NCI-H2227 (cell line): ENCODE results near the gene DLG5.

Experiments
- DNase-seq: peaks from one replicate; lab custom pipeline; 2025; ENCODE audit not compliant: unreplicated experiment; lab: John Stamatoyannopoulos, UW

DLG5 gene, protein sequence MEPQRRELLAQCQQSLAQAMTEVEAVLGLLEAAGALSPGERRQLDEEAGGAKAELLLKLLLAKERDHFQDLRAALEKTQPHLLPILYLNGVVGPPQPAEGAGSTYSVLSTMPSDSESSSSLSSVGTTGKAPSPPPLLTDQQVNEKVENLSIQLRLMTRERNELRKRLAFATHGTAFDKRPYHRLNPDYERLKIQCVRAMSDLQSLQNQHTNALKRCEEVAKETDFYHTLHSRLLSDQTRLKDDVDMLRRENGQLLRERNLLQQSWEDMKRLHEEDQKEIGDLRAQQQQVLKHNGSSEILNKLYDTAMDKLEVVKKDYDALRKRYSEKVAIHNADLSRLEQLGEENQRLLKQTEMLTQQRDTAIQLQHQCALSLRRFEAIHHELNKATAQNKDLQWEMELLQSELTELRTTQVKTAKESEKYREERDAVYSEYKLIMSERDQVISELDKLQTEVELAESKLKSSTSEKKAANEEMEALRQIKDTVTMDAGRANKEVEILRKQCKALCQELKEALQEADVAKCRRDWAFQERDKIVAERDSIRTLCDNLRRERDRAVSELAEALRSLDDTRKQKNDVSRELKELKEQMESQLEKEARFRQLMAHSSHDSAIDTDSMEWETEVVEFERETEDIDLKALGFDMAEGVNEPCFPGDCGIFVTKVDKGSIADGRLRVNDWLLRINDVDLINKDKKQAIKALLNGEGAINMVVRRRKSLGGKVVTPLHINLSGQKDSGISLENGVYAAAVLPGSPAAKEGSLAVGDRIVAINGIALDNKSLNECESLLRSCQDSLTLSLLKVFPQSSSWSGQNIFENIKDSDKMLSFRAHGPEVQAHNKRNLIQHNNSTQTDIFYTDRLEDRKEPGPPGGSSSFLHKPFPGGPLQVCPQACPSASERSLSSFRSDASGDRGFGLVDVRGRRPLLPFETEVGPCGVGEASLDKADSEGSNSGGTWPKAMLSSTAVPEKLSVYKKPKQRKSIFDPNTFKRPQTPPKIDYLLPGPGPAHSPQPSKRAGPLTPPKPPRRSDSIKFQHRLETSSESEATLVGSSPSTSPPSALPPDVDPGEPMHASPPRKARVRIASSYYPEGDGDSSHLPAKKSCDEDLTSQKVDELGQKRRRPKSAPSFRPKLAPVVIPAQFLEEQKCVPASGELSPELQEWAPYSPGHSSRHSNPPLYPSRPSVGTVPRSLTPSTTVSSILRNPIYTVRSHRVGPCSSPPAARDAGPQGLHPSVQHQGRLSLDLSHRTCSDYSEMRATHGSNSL (N-terminal part only)

DNA sequence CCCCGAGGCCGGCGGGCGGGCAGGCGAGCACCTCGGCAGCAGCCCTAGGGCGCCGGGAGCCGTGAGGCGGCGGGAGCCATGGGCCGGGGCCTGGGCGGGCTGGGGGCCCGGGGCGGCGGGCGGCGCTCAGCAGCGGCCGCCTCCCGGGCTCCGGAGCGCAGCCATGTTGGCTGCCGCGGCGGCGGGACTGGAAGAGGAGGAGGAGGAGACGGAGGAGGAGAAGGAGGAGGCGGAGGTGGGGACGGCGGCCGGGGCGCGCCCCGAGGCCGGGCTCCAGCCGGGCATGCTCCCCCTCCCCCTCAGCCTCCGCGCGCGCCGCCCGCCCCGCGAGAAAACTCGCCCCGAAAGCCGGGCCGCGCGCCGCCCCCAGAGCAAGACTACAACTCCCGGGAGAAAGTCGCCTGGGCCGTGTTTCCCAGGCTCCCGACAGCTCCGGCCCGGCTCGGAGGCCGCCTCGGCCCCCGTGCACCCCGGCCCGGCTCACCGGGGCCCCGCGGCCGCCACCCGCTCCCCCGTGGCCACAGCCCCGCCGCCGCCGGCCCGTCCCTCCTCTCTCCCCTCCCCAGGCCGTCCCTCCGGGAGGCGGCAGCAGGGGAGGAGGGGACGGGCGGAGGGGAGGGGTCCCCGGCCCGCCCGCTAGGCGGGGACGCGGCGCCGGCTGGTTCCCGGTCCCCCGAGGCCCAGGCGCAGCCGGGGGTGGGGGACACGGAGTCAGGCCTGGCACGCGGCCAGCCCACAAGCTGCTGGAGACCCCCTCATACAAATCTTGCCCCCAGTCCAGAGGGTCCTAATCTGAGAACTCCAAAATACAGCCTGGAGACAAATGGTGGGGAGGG, at the start of gene DLG5:
TSS of gene DLG5 (minus strand) at position 190 of the 836 bp plus-strand sequence. CDS start 235 bp downstream, outside the sequence.
- DNase-seq = peak; percentile 49

DNA sequence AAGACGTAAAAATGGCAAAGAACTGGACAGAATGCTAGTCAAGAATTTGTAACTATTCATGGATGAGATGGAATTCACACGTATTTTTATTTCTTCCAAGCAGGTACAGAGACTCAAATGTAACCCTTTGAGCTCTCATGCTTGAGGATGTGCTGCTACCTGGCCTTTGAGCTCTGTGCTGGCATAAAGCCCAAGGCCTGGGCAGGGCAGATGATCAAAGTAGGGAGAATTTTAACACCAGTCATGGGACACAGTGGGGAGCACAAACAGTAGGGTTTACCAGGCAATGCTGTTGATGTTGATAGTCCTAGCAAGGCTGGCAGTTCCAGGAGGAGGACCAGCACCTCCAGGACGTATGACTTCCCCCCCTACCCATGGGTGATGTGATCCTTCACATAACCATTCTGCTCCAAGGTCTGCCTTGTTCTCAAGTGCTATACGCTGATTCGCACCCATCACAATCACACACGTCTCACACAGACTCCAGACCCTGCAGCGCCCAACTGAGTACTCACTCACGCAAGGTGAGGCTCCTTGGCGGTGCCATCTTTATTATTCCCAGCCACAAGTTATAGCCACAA, 48.6 kb upstream of the DLG5 start:
- no peak for DNase-seq

DNA sequence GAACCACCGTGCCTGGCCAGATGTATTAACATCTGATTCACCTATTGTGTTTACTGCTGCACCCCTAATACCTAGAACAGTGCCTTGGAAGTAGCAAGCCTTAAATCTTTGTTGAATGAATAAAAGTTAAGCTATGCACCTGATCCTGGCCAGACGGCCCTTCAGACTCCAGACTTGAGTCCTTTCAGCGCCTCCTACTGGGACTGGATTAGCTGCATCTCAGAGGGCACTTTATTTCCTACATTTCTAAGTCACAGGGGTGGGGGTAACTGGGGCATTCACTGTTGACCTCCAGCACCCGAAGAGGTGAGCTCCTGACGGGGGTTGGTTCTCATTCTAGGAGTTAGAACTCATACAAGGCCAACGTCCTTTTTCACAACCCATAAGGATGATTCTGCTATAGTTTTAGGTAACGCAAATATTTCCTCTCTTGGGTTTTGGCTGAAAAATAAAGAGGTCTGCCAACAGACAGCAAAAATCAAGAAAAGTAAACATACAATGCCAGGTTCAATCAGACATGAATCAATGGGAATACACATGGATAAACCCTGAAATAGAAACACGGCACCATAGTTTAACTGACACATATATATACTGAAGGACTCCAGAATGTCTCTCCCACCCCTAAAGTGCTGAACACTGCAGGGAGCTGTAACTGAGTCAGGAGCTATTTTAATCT, 48.0 kb upstream of the DLG5 start:
- no peak for DNase-seq

DNA sequence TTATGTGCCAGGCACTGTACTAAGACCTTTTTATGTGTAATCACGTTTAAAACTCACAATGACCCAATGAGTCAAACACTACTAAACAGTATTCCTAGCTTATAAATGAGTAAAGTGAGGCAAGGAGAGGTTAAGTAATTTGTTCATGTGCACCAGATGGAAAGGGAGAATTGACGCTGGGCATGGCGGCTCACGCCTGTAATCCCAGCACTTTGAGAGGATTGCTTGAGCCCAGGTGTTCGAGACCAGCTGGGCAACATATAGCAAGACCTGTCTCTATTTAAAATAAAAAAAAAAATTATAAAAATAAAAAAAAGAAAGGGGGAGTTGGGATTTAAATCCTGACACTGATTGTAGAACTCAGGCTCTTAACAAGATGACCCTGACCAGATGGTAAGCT, 46.7 kb upstream of the DLG5 start:
- DNase-seq = no peak

DNA sequence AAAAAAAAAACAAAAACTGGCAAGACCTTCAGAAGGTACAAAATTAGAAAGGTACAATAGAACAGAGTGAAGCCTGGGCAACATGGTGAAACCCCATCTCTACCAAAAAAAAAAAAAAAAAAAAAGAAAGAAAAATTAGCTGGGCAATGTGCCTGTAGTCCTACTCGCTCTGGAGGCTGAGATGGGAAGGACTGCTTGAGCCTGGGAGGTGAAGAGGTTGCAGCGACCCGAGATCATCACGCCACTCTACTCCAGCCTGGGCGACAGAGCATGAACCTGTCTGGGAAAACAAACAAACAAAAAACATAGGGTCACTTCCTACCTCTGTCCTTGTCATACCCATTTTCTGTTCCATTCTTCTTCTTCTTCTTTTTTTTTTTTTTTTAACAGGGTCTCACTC, 45.6 kb upstream of the DLG5 start:
- no peak for DNase-seq

DNA sequence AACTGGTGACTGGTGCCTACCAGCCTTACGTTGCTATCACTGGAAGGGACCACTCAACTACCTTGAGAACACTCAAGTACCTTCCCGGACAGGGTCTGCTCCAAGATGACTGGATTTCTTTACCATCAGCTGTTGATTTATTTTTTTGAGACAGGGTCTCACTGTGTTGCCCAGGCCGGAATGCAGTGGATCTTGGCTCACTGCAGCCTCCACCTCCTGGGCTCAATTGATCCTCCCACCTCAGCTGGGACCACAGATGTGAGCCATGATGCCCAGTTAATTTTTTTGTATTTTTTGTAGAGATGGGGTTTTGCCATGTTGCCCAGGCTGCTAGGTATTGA, 45.2 kb upstream of the DLG5 start:
- no peak for DNase-seq

DNA sequence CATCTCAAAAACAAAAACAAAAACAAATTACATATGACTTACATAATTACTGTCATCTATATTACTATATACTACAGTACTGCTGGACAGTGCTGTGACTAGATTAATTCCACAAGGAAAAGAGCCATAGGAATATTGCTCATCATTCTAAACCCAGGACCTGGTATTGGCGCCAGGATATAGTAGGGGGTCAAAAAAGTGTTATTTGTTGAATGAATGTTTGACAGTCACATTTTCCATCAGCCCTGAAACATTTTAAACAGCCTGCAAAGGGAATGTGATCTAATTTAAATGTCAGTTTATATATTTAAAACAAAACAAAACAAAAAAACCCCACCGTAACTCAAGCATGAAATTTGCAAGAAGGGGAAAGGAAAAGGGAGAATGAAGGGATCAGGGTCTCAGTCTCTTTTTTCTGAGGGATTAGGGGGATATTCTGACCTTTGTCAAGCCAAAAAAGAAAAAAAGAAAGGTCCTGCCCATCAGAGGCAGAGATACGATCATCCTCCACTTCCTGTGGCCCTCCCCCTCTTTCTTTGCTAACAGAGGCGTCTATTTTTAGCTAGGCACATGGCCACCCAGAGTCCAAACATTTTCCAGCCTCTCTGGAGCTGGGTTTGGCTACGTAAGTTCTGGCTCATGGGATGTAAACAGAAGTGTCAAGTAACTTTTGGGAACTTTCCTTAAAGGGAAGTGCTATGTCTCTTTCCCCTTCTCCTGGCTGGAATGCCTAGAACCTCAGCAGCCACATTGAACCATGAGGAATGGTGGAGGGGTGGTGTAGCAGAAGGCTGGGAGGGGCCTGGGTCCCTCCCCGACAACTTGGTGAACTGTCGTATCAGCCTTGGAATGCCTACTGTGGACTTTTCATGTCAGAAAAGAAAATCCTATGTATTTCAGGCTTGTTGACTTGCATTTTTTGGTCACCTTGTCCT, 44.6 kb upstream of the DLG5 start:
- no peak for DNase-seq

DNA sequence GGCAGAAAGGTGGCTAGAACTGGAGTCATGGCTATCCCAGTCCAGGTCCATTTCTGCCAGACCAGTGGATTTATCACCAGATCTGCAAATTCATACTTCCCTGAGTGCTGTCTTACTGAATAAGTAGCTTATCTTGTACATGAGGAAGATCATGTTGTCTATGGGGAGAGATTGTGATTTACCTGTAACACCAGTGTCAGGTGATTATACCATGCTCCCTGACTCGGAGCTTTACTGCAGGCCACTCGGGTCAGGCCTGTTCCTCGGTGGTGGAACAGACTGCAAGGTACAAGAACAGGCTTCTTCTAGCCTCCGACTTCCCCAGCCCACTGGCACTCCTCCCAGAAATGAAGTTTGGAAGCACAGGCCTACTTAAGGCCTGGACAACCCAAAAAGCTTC, 42.6 kb upstream of the DLG5 start:
- DNase-seq = no peak

DNA sequence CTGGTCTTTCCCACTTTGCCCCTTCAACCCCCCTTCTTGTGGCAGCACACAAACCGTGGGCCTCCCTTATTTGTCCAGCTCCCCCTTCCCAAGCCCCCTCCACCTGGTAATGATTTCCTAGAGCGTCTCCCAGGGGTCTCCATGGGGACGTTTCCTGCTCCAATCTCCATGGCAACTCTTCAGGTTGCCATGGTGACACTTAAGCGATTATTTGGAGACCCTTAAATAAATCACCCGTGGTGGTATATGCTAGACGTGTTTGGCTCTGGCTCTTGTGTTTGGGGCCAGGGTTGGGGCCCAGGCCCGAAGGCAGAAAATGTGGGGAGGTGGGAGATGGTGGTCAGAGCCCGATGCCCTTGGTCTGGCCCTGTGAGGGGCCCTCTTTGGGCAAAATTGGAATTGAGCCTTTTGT, 41.1 kb upstream of the DLG5 start:
- DNase-seq = peak; percentile 82

DNA sequence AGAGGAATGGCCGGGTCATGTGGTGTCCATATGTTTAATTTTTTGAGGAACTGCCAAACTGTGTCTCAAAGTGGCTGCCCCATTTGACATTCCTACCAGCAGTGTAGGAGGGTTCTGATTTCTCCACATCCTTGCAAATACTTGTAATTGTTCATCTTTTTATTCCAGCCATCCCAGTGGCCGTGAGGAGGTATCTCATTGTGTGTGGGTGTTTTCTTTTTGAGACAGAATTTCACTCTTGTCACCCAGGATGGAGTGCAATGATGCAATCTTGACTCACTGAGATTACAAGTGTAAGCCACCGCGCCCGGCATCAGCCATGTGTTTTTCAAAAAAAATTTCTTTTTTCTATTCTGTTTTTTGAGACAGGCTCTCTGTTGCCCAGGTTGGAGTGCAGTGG, 38.7 kb upstream of the DLG5 start:
- DNase-seq = no peak

DNA sequence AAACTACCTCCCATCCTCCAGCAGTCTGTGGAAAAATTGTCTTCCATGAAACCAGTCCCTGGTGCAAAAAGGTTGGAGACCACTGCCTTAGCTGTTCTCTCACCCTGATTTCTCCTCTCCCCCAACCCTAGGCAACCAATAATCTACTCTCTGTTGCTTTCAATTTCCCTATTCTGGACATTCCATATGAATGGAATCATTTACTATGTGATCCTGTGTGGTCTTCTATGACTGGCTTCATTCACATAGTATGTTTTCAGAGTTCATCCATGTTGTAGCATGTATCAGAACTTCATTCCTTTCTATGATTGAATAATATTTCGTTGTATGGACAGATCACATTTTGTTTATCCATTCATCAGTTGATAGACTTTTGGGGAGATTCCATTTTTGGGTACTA, 38.3 kb upstream of the DLG5 start:
- DNase-seq = no peak

DNA sequence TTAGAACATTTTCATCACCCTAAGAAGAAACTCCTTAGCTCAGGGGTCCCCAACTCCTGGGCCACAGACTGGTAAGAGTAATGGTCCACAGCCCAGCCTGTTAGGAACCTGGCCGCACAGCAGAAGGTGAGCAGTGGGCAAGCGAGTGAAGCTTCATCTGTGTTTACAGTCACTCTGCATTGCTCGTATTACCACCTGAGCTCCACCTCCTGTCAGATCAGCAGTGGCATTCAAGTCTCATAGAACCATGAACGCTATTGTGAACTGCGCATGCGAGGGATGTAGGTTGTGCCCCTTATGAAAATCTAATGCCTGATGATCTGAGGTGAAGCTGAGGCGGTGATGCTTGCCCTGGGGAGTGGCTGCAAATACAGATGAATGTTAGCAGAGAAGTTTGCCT, 37.3 kb upstream of the DLG5 start:
- no peak for DNase-seq

DNA sequence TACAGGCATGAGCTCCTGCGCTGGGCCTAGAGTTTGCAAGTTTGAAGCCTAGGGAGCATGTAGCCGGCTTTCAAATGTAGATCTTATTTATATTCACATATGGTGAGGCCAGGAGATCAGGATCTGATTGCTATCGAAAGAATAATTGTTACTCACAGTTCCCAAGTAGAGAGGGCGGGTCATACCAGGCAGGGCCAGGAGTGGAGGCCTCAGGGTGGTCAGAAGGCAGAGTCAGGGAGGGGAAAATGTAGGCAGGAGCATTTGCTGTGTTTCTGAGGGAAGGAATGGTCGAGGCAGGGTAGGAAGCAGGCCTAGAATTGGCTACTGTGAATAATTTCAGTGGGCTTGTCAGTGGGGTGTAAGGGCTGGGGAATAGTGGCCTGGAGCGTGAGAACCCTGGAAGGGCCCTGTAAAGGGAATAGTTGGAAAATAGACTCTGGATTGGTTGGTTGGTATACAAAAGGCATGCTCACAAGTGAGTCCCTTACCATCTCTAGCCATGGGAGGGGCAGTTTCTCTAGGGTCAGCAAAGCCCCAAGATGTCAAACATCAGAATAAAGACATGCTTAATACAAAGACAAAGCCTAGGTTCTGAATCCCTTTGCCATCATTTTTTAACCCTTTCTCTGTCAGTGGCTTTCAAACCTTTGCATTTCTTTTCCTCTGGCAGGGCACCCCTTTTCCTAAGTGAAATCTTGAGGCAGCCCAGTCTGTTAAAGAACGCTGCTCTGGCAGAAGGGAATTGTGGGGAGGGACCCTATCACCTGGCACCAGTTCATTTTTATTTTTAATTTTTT, 36.0 kb upstream of the DLG5 start:
- DNase-seq = no peak

DNA sequence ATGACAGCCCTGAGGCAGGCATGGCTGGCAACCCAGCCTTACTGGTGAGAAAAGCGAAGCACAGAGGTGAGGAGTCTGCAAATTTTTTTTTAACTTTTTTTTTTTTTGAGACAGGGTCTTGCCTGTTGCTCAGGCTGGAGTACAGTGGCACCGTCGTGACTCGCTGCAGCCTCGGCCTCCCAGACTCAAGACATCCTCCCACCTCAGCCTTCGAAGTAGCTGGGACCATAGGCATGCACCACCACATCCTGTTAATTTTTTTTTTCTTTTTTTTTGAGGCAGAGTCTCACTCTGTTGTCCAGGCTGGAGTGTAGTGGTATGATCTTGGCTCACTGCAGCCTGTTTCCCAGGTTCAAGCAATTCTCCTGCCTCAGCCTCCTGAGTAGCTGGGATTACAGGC, 35.1 kb upstream of the DLG5 start:
- DNase-seq = no peak

DNA sequence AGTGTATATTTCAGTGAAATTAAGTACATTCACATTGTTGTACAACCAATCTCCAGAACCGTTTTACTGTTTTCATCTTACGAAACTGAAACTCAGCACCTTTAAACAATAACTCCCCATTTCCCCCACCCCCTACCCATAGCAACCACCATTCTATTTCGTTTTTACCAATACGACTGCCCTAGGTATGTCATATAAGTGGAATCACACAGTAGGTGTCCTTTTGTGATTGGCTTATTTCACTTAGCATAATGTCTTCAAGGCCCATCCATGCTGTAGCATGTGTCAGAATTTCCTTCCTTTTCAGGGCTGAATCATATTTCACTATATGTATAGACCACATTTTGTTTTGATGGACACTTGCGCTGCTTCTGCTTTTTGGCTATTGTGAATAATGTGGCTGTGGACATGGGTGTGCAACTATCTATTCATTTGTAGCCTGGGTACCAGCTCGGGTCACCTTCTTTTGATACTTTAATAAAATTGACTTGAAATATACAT, 34.3 kb upstream of the DLG5 start:
- DNase-seq = no peak

DNA sequence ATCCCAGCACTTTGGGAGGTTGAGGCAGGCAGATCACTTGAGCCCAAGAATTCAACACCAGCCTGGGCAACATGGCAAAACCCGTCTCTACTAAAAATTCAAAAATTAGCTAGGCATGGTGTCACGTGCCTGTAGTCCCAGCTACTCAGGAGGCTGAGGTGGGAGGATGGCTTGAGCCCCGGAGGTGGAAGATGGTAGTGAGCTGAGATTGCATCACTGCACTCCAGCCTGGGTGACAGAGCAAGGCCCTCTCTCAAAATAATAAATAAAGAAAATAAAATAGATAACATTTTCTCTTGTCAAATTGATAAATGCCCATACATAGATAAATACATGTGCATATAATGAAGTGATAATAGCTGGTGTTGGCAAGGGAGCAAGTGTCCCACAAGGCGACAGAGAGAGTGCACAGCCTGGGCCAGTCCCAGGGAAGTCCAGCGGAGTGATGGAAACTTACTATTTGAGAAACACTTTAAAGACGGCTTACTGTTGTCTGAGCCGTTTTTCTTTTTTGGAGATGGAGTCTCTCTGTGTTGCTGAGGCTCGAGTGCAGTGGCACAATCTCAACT, 33.4 kb upstream of the DLG5 start:
- DNase-seq = no peak

DNA sequence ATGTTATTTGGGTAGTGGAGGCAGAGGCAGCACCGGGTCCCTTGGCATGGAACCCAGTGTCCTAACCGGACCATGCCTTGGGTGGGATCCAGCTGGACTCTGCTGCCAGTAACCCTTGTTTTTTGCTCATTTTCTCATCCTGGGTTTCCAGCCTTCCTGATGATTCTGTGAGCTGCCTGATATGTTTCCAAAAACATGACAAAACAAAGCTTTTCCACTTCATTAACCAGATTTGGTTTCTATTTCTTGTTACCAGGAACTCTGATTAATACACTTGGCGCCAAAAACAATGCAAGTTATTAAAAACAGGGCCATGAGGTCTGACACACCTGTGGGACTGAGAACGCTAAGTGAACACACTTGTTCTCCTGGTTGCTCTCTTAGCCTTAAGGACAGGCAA, 32.8 kb upstream of the DLG5 start:
- DNase-seq = no peak
